Retina (tissue), 1 donor: Measurements from ENCODE around the gene LILRB5.
A peak's percentile ranks its signal among the peaks of the same experiment; 100 is the strongest.
"Not testable (repeated sequence)": the region's sequence is repeated elsewhere in the genome, so short reads cannot be mapped to it uniquely, and the experiment has no call there.

Experiments
- DNase-seq: peaks from one replicate; pipeline ENCODE4 v3.0.0-alpha.2; 2016

The LILRB5 gene

DNA sequence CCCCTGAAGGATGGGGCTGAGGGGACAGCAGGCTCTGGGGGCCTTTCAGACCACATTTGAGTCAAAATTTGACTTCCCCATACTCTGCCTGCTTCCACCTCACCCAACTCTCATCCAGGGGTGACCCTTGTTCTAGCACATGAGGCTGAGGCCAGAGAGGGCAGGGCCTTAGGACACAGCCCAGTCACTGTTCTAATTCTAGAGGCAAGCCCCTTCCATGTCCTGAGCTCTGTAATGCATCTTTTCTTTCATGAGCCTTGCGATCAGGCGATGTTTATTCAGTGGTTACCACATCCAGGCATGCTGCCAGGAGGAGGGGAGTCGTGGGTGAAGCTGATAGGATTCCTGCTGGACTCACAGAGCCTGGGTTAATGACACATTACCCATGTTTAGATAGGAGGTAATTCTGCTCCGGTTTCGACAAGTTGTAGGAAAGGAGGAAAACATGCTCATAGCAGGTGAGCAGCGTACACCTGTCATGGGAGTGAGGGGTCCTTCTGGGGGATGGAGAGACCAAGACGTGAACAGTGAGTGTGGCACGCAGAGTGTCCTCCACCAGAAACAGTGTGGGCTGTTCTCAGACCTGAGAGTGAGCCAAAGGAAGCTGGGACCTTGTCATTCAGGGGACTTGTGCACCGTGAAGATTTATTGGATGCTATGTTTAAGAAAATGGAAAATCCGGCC is 47.1 kb downstream of the LILRB5 start:
- no peak for DNase-seq

DNA sequence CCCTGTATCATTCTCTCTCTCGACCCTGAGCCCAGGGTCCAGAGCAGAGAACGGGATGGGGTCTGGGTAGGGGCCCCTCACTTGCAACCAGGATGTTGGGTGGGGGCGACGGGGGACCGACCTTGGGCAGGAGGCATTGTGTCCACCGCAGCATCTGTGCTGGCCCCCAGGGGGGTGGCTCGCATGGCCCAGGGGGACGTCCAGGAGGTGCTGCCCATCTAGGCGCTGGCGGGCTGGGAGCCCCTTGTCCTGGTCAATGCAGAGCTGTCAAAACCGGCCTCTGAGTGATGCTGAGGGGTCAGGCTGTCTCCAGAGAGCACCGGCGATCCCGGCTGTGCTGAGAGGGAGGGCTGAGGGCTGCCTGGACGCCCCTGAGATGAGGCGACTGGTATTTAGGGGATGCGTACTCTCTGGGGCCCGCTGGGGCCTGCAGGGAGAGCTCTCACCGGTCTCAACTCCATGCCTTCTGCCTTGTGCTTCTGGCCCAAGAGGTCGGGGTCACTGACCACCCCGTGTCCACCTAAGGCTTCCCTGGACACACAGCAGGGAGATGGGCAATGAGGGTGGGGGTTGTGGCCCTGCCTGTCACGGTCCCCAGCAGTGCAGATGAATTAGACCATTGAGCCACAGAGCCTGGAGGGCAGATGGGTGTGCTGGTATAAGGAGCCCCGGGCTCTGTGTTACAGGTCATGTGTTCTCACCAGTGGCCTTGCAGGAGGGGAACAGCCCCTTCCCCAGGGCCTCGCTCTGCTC is 47.8 kb downstream of the LILRB5 start:
- peak; percentile 24 for DNase-seq

DNA sequence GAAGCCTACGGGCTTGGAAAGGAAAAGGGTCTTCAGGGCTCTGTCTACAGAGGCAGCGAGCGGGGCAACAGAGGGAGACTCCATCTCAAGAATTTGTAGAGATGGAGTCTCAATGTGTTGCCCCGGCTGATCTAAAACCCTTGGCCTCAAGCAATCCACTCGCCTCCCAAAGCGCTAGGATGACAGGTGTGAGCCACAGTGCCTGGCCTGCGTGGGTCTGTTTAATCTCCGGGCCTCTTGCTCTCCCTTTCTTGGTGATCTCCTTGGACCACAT is 48.4 kb downstream of the LILRB5 start:
- no peak for DNase-seq

DNA sequence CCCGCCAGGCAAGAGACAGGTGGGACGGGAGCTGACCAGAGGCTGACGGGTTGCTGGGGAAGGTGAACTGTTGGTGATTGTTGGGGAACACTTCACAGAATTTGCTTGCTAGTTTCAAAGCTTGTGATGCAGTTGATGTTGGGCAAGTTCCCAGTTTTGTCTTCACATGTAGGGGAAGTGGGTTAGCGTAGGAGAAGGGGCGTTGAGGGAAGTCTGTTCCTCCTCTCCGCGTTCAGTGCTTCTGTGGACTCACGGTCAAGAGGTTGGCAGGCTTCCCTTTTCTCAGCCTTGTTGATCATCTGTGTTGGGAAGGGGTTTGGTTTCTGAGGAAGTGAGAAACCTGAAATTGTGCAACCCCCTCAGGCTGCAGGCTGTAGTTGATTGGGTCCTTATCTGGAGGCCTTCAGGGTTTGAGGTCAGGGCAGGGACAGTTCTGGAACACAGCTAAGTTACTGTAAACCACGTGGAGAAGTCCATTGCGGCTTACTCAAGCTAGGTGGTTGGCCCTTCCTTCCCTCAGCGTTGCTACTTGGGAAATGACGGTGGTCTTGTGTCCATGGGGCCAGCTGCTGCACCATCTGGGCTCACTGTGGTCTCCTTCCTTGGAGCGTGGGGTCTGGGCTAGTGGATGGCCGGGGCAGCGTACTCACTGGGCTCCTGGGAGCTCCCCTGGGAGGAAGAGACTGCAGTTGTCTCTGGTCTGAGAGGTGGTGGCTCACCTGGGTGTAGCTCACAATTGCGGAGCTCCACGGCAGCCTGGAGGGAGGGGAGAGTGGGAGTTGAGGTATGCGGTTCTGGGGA is 48.9 kb downstream of the LILRB5 start:
- DNase-seq: peak; percentile 12

DNA sequence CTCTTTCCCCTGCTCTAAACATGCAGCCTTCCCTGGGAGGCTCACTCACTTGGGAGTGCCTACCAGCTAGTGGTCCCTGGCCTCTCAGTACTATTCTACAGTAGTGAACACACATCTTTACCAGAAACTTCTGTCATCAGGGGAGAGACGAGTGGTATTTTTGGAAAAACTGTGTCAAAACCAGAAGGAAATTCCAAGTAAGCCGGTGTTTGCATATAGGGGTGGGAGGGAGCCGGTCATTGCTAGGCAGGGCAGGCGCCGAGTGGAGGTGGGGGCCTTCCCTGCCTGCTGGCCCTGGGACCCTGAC is 49.4 kb downstream of the LILRB5 start:
- DNase-seq: no peak

DNA sequence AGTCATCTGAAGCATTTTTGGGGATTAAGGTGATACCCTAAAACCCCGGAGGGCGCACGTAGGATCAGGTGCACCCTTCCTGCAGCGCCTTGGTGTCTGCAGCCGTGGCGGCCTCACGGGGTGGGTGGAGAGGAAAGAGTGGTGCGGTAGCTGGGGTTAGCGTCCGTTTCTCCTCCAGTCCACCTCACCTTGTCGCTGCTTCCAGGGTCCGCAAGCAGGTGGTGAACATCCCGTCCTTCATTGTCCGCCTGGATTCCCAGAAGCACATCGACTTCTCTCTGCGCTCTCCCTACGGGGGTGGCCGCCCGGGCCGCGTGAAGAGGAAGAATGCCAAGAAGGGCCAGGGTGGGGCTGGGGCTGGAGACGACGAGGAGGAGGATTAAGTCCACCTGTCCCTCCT is 49.9 kb downstream of the LILRB5 start:
- DNase-seq: not testable (repeated sequence)

DNA sequence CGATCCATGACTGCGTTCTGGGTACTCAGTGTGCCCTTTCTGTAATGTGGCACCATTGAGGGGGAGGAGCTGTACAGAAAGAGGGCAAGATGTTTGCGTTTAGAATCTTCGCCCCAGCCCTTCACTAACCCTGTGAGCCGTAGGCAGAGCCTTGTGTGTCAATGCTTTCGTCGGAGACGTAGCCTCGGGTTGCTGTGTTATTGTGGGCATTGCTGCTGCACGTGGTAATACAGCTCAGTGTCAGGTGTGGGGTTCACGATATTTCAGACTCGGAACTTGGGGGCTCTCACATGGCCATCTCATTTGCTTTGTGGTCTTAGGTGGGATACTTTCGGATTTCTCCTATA is 50.3 kb downstream of the LILRB5 start:
- no peak for DNase-seq

DNA sequence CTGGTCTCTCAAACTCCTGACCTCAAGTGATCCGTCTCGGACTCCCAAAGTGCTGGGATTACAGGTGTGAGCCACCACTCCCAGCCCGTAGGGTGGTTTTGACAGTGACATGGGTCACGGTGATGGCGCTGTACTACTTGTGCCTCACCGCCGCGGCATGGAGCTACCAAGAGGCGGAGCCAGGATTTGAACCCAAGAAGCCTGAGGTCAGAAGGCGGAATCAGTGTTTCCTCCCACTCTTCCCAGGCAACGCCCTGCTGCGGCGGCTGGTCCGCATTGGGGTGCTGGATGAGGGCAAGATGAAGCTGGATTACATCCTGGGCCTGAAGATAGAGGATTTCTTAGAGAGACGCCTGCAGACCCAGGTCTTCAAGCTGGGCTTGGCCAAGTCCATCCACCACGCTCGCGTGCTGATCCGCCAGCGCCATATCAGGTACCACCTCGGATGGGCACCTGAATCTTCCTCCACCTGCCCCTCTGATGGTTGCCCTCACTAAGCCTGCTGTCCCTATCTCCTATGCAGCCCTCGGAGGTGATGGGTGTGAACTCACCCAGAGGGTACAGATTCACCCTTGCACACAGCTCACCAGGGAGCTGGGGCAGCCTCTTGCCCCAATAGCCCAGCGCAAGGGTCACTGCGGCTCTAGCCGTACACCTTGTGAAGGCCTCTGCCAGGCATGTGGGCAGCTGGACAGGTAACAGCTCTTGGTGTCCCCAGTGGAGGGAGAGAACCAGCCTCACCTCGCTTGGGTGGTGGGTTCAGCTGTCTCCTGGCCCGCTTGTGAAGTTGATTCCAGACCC is 50.8 kb downstream of the LILRB5 start:
- DNase-seq: no peak

DNA sequence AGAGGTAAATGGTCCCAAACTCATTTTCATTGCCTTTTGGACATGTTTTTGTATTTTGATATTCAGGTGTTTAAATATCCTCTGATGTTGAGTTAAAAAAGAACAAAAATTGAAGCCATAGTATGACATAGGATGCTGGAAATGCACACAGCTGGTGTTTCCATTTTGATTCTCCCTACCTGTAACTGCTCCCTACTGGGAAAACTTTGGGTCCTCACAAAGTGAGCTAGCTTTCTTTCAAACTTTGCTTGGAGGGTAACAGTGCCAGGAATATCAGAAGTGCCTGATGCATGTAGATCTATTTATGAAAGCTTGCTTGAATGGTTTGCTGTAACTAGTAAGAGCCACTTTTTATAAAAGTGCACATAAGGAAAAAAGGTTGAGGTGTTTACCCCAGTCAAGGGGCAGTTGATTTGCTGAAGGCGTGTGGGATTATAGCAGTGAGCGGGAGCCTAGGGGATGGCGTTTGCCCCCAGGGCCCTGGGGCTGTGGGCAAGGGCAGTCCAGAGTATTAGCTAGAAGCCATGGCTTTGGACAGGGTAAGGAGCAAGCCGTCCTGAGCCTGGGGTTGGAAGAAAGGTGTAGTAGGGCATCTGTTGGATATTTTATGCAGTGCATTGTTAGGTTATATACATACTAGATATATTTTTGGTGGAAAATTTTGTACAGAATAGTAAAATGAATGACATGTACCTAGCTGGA is 52.2 kb downstream of the LILRB5 start:
- no peak for DNase-seq

DNA sequence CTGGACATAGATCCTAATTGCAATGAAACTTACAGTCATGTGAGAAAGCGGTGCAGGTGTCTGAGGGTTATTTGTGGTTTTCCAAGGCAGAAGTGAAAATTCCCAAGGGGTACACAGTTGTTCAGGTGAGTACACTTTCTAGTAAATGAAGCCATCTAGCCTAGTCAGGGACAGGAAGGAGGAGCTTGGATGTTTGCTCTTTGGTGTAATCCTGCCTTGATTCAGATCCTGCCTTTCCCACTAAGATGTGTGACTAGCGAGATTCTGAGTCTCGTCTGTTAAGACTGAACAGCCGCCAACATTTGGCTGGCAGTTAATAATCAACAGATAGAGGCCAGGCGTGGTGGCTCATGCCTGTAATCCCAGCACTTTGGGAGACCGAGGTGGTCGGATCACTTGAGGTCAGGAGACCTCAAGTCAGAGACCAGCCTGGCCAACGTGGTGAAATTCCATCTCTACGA is 53.9 kb downstream of the LILRB5 start:
- no peak for DNase-seq

DNA sequence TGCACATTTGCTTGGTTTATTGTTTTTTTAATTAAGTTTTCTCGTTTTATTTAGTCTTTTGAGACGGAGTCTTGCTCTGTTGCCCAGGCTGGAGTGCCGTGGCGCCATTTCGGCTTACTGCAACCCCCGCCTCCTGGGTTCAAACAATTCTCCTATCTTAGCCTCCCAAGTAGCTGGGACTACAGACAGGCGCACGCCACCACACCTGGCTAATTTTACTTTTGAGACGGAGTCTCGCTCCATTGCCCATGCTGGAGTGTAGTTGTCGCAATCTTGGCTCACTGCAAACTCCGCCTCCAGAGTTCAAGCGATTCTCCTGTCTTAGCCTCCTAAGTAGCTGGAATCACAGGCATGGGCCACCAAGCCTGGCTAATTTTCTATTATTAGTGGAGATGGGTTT is 55.1 kb downstream of the LILRB5 start:
- no peak for DNase-seq

DNA sequence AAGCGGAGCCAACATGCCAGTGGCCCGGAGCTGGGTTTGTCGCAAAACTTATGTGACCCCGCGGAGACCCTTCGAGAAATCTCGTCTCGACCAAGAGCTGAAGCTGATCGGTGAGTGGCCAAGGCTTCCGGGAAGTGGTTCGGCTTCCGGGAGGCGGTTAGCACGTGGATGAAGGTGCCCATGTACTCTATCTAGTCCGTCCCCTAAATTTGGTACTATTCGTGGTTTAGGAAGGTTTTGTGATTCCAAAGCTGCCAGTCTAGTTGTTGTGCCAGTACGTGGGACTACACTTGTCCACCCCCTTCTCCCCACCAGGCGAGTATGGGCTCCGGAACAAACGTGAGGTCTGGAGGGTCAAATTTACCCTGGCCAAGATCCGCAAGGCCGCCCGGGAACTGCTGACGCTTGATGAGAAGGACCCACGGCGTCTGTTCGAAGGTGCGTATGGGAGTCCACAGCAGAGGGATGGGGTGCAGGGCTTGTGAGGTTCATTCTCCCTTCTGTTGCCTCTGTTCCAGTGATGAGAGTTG is 55.8 kb downstream of the LILRB5 start:
- DNase-seq: no peak
